HepG2 (cell line): ENCODE measurements around the gene CORO1C. TPM values are rescaled to one million over a fixed set of nuclear protein-coding genes. Genes with fewer than 3 reads are reported as not detected.

Source experiments
- ATAC-seq: fragments of 200-7000 bp; cut with Tn5 transposase; 3 replicates; pipeline ENCODE4 v1.9.1; 2020; ENCODE audit warnings: mild to moderate bottlenecking, moderate library complexity
- BruUV-seq: library from RNA; stranded (reverse); fragments of 400-500 nt; replicated peaks from 2 replicates; lab custom pipeline; 2021; lab: Mats Ljungman, UMichigan
- CTCF ChIA-PET: fragments of 300-600 bp; formaldehyde crosslinking; extraction: SDS; loops from one replicate; lab custom pipeline; 2021; ENCODE audit warnings: low total read pairs, inconsistent platforms, low intra/inter-chr PET ratio; lab: Yijun Ruan, JAX
- POLR2A ChIA-PET: fragments of 350-600 bp; sonication (Branson Sonifier 250); formaldehyde crosslinking; loops from one replicate; lab custom pipeline; 2020; ENCODE audit warnings: antibody characterized with exemption, inconsistent platforms; lab: Yijun Ruan, JAX
- DNase-seq: peaks from one replicate; pipeline ENCODE4 v3.0.0-alpha.2; 2015; ENCODE audit warnings: low spot score
- FAIRE-seq: peaks from 3 replicates; lab custom pipeline; 2011; peaks lifted over from hg19 to GRCh38; lab: Jason Lieb, UNC
- H2AFZ ChIP-seq: one replicate; pipeline ENCODE4 v1.6.1; 2011; ENCODE audit warnings: low read length, inconsistent platforms
- H3K27ac ChIP-seq: fragments of 300-600 bp; 3 replicates; pipeline ENCODE4 v1.8.0; 2011; ENCODE audit warnings: mixed run types, mild to moderate bottlenecking, mixed read lengths, low read length, inconsistent platforms; ENCODE audit not compliant: insufficient read depth; ENCODE audit errors: extremely low read length
- H3K27me3 ChIP-seq, 2 experiments: fragments of 200-600 bp in 1 of 2; 2 replicates in 1 of 2; 3 replicates in 1 of 2; pipeline versions ENCODE4 v1.6.0 to v1.8.0; 2011; ENCODE audit warnings: low read length in 2 of 2, mild to moderate bottlenecking in 2 of 2, moderate library complexity in 2 of 2, inconsistent platforms in 1 of 2; ENCODE audit not compliant: insufficient read depth in 2 of 2, control insufficient read depth in 1 of 2
- H3K36me3 ChIP-seq, 2 experiments: fragments of 200-600 bp in 1 of 2; replicated peaks in 1 of 2; 2 replicates in 1 of 2; 3 replicates in 1 of 2; pipeline versions ENCODE4 v1.5.1 to v1.8.0; 2011; ENCODE audit warnings: low read length in 2 of 2, inconsistent platforms in 1 of 2; ENCODE audit not compliant: insufficient read depth in 2 of 2, control insufficient read depth in 1 of 2
- H3K4me1 ChIP-seq: 2 replicates; pipeline ENCODE4 v1.5.1; 2012; ENCODE audit warnings: low read length, inconsistent platforms; ENCODE audit not compliant: insufficient read depth
- H3K4me2 ChIP-seq: 2 replicates; pipeline ENCODE4 v1.6.0; 2011; ENCODE audit warnings: low read depth, low read length, inconsistent platforms
- H3K4me3 ChIP-seq, 3 experiments: fragments of 200-600 bp in 1 of 3; sonication (generic), shearing (Covaris generic) in 1 of 3; replicated peaks in 1 of 3; 2 replicates each; pipeline ENCODE4 v1.5.1; 2011 to 2016; ENCODE audit warnings: low read length in 3 of 3, inconsistent platforms in 2 of 3, low read depth in 2 of 3, mild to moderate bottlenecking in 2 of 3, control low read depth in 1 of 3, mixed read lengths in 1 of 3; ENCODE audit not compliant: insufficient read depth in 1 of 3
- H3K79me2 ChIP-seq: one replicate; pipeline ENCODE4 v1.6.1; 2011; ENCODE audit warnings: low read length, inconsistent platforms; ENCODE audit not compliant: insufficient read depth
- H3K9ac ChIP-seq: 2 replicates; pipeline ENCODE4 v1.6.0; 2011; ENCODE audit warnings: mild to moderate bottlenecking, low read depth, low read length, inconsistent platforms; ENCODE audit not compliant: insufficient read depth
- H3K9me3 ChIP-seq: 2 replicates; pipeline ENCODE4 v1.5.1; 2012; ENCODE audit warnings: mild to moderate bottlenecking, low read length
- H4K20me1 ChIP-seq: 2 replicates; pipeline ENCODE4 v1.6.0; 2011; ENCODE audit warnings: inconsistent platforms, mild to moderate bottlenecking, low read length, moderate library complexity; ENCODE audit not compliant: insufficient read depth
- ARID2 ChIP-seq: sonication (generic); formaldehyde crosslinking; IDR thresholded peaks from 2 replicates; pipeline ENCODE4 v1.8.1; 2022; ENCODE audit warnings: mild to moderate bottlenecking, missing genetic modification reagents, borderline replicate concordance
- PLRG1 ChIP-seq: fragments of 450-650 bp; conservative IDR thresholded peaks from 2 replicates; pipeline ENCODE4 v1.6.1; 2016
- SIN3A ChIP-seq: IDR thresholded peaks from 2 replicates; pipeline ENCODE4 v1.6.1; 2011; ENCODE audit warnings: low read depth, mild to moderate bottlenecking, control low read depth, low read length, borderline replicate concordance
- SRY ChIP-seq: sonication (generic); formaldehyde crosslinking; IDR thresholded peaks from 2 replicates; pipeline ENCODE4 v1.8.0; 2022; ENCODE audit warnings: mild to moderate bottlenecking, missing genetic modification reagents
- ZNF879 ChIP-seq: sonication (generic); formaldehyde crosslinking; IDR thresholded peaks from 2 replicates; pipeline ENCODE4 v1.8.1; 2023; ENCODE audit warnings: missing genetic modification reagents
- WGBS: methylation state at CpG from one replicate; pipeline ENCODE4 v1.1.6; 2017; ENCODE audit warnings: low lambda C conversion rate; 5-methylcytosine and 5-hydroxymethylcytosine counted together
- in situ Hi-C: cut with HindIII; loops from 2 replicates; pipeline ENCODE4 v1.10.0; 2017; ENCODE audit warnings: low pct_unique_long_range_greater_than_20kb; ENCODE audit not compliant: extremely low pct_ligation_motif_present
- intact Hi-C: fragments of 100-400 bp; cut with micrococcal nuclease; formaldehyde crosslinking; loops from one replicate; pipeline ENCODE4 v1.10.0; 2022; ENCODE audit not compliant: unreplicated experiment
- polyA plus RNA-seq, 8 experiments: library from polyadenylated mRNA; depleted of rRNA in 3 of 8; stranded (reverse) in 7 of 8; unstranded in 1 of 8; fragments of >200 nt; fragmentation: Illumina TruSeq in 4 of 8; extraction: Trizol in 4 of 8; gene quantifications; 2 replicates each; pipeline versions ENCODE4 v1.2.1 to v1.2.3, GENCODE V29; 2011 to 2016; ENCODE audit warnings: low read depth in 4 of 8, missing spikeins in 1 of 8, mixed read lengths in 1 of 8; ENCODE audit not compliant: insufficient read depth in 1 of 8
- total RNA-seq, 5 experiments: library from RNA; depleted of rRNA; stranded (reverse); fragments of >200 nt; fragmentation: Illumina TruSeq; extraction: Trizol; gene quantifications; 2 replicates each; pipeline ENCODE4 v1.2.3, GENCODE V29; 2016; ENCODE audit warnings: low read depth in 1 of 5
- TF ChIP-seq, protein P1 (sequence below): IDR thresholded peaks from 2 replicates; pipeline ENCODE4 v1.4.0; 2020; ENCODE audit warnings: mild to moderate bottlenecking, missing genetic modification reagents
- TF ChIP-seq, protein P2 (sequence below): IDR thresholded peaks from 2 replicates; pipeline ENCODE4 v1.6.1; 2016; ENCODE audit warnings: missing genetic modification reagents, missing compliant biosample characterization
- TF ChIP-seq, protein P3 (sequence below): sonication (generic); formaldehyde crosslinking; IDR thresholded peaks from 2 replicates; pipeline ENCODE4 v1.4.0; 2020; ENCODE audit warnings: mild to moderate bottlenecking, missing genetic modification reagents
- TF ChIP-seq, protein P4 (sequence below): sonication (generic); formaldehyde crosslinking; IDR thresholded peaks from 2 replicates; pipeline ENCODE4 v1.4.0; 2020; ENCODE audit warnings: mild to moderate bottlenecking, missing genetic modification reagents

CORO1C gene
- total and polyA plus RNA-seq, 2 of the 13 experiments (the other 11 are each of a cell fraction or from before 2014, with no cell fraction given), result 73.7 to 131 TPM

DNA sequence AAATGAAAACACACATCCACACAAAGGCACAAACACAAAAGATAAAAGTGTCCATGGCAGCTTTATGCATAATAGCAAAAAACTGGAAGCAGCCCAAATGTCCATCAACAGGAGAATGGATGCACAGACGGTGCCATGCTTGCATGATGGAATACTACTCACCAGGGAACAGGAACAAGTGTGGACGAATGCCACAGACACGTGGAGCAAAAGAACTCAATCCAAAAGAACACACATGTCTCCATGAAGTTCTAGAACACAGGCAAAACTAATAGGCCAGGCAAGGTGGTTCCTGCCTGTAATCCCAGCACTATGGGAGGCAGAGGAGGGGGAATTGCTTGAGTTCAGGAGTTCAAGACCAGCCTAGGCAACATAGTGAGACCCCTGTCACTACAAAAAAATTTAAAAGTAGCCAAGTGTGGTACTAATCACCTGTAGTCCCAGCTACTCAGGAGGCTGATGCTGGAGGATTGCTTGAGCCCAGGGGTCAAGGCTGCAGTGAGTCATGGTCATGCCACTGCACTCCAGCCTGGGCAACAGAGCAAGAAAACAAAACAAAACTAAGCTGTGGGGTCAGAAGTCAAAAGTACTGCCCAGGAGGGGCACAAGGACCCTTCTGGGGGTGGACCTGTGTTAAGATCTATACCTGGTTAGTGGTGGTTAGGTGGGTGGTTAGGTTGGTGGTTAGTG lies 126.2 kb downstream of the CORO1C start (continued):
- TF ChIP-seq, protein P1, sequence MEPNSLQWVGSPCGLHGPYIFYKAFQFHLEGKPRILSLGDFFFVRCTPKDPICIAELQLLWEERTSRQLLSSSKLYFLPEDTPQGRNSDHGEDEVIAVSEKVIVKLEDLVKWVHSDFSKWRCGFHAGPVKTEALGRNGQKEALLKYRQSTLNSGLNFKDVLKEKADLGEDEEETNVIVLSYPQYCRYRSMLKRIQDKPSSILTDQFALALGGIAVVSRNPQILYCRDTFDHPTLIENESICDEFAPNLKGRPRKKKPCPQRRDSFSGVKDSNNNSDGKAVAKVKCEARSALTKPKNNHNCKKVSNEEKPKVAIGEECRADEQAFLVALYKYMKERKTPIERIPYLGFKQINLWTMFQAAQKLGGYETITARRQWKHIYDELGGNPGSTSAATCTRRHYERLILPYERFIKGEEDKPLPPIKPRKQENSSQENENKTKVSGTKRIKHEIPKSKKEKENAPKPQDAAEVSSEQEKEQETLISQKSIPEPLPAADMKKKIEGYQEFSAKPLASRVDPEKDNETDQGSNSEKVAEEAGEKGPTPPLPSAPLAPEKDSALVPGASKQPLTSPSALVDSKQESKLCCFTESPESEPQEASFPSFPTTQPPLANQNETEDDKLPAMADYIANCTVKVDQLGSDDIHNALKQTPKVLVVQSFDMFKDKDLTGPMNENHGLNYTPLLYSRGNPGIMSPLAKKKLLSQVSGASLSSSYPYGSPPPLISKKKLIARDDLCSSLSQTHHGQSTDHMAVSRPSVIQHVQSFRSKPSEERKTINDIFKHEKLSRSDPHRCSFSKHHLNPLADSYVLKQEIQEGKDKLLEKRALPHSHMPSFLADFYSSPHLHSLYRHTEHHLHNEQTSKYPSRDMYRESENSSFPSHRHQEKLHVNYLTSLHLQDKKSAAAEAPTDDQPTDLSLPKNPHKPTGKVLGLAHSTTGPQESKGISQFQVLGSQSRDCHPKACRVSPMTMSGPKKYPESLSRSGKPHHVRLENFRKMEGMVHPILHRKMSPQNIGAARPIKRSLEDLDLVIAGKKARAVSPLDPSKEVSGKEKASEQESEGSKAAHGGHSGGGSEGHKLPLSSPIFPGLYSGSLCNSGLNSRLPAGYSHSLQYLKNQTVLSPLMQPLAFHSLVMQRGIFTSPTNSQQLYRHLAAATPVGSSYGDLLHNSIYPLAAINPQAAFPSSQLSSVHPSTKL (CRISPR knock-in tag), result peak; percentile 32; the same call in 1 of the 2 replicates
- TF ChIP-seq PLRG1, result no peak
- TF ChIP-seq, all 625 proteins: peak for 13

DNA sequence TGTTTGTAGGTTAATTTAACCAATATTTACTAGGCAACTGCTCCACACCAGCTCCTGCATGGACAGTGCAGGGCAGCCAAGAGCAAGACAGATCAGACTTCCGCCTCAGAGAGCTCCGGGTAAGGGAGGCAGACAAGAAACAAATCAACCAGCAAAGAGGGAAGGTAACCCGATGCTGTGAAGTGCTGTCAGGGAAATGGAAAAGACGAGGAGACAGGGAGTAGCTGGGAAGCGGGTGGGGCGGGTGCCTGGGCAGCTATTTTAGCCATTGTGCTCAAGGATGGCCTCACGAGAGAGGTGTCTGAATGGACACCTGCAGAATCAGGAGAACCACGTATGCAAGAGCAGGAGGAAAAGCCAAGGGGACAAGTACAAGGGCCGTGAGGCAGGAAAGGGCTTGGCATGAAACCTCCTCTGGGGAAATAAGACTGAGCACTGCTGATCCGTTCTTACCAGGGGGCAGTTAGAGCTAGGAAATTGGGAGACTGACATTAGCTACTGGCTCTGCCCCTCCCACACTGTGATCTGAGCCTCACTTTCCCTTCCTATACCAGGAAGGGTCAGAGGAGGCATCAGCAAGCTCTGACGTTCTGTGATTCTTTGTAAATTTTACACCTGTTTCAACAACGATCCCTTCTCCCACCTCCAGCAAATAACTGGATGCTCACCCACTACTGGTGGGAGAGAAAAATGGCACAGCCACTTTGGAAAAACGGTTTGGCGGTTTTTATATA lies 126.9 kb downstream of the CORO1C start:
- Histone ChIP-seq H3K79me2 (no peaks in the 10 kb centered on the region), H3K9me3 (no peaks in the 10 kb centered on the region), H3K27me3 (peaks cover 3 to 9% of the 10 kb centered on the region in 2 experiments; a peak in 1 of 5 replicates), H3K27ac (no peak overlapping the region), H3K36me3 (no peaks in the 10 kb centered on the region), H3K9ac (no peak overlapping the region), H4K20me1 (no peaks in the 10 kb centered on the region), H3K4me2 (no peak overlapping the region), H3K4me1 (peaks cover 12% of the 10 kb centered on the region), H3K4me3 (no peak overlapping the region), H2AFZ (no peak overlapping the region)
- in situ Hi-C loops (no loop called here), intact Hi-C loops (no loop called here)
- FAIRE-seq (no peak), ATAC-seq (no peak), DNase-seq (no peak)
- POLR2A ChIA-PET, result no interaction called here
- TF ChIP-seq SRY (CRISPR knock-in tag) (no peak), ARID2 (CRISPR knock-in tag) (no peak), ZNF879 (CRISPR knock-in tag) (no peak), SIN3A (no peak)
- TF ChIP-seq, protein P2, sequence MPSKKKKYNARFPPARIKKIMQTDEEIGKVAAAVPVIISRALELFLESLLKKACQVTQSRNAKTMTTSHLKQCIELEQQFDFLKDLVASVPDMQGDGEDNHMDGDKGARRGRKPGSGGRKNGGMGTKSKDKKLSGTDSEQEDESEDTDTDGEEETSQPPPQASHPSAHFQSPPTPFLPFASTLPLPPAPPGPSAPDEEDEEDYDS (CRISPR knock-in tag), result no peak
- TF ChIP-seq, protein P3, sequence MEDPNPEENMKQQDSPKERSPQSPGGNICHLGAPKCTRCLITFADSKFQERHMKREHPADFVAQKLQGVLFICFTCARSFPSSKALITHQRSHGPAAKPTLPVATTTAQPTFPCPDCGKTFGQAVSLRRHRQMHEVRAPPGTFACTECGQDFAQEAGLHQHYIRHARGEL, result no peak
- TF ChIP-seq, protein P4, sequence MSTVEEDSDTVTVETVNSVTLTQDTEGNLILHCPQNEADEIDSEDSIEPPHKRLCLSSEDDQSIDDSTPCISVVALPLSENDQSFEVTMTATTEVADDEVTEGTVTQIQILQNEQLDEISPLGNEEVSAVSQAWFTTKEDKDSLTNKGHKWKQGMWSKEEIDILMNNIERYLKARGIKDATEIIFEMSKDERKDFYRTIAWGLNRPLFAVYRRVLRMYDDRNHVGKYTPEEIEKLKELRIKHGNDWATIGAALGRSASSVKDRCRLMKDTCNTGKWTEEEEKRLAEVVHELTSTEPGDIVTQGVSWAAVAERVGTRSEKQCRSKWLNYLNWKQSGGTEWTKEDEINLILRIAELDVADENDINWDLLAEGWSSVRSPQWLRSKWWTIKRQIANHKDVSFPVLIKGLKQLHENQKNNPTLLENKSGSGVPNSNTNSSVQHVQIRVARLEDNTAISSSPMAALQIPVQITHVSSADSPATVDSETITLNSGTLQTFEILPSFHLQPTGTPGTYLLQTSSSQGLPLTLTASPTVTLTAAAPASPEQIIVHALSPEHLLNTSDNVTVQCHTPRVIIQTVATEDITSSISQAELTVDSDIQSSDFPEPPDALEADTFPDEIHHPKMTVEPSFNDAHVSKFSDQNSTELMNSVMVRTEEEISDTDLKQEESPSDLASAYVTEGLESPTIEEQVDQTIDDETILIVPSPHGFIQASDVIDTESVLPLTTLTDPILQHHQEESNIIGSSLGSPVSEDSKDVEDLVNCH, result no peak
- no TSS peak for BruUV-seq
- CTCF ChIA-PET, result no interaction called here
- 18% methylated on average over 13 of the region's 14 CpGs for WGBS
